HG02884 (cell line): Measurements from ENCODE around the gene ZBTB42.
"Not testable (repeated sequence)": the region's sequence is repeated elsewhere in the genome, so short reads cannot be mapped to it uniquely, and the experiment has no call there.

Experiments used
- ATAC-seq: cut with Tn5 transposase; IDR thresholded peaks from one replicate; pipeline ENCODE4 v1.9.1; 2021; ENCODE audit warnings: mild to moderate bottlenecking, moderate library complexity; ENCODE audit not compliant: unreplicated experiment

ZBTB42 gene

GRCh38 chr14:104806625-104807465, 5.9 kb downstream of the ZBTB42 start:
- ATAC-seq, result no peak

DNA sequence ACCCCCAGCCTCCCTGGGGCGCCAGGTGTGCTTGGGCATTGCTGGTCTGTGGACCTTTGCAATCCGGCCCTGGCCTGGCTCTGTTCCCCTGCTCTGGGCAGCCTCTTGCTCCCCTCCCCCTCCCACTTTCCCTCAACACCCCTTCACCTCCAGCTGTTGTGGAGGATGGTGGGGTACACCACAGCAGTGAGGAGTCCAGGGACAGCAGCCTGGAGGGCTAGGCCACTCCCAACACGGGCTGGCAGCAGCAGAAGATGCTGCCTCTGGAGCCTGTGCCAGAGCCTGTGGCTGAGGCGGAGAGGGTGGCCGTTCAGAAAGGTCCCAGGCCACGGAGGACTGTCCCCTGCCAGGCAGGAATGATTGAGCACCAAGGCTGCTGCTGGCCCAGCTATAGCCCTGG, 7.6 kb downstream of the ZBTB42 start:
- ATAC-seq, result no peak

DNA sequence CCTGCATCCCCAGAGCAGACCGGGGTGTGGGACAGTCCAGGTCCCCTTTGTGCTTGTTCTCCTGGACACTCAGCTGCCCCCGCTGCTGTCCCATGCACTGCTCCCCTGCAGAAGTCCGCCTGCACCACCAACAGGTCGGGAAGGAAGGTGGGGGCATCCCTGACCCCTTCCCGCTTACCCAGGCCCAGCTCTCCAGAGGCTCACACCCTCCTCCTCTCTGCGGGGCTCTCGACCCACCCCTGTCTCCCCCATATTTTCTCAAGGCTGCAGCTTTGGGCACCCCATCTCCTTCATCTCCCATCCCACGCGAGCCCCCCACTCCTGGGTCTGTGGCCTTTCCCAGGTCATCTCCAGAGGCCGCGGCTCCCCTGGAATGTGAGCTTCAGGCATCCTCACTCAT, 9.4 kb downstream of the ZBTB42 start:
- ATAC-seq, result no peak

- ATAC-seq, result no peak
Measured at GRCh38 chr14:104813286-104813685, 12.4 kb downstream of the ZBTB42 start.

DNA sequence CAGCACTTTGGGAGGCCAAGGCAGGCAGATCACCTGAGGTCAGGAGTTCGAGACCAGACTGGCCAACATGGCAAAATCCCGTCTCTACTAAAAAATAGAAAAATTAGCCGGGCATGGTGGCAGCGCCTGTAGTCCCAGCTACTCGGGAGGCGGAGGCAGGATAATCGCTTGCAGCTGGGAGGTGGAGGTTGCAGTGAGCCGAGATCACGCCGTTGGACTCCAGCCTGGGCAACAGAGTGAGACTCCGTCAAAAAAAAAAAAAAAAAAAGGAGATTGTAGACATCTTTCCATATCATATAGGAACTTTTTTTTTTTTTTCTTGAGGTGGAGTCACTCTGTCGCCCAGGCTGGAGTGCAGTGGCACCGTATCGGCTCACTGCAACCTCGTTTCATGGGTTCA, 13.8 kb downstream of the ZBTB42 start:
- ATAC-seq, result not testable (repeated sequence)

- no peak for ATAC-seq
Measured at GRCh38 chr14:104816616-104816884, 15.6 kb downstream of the ZBTB42 start.

DNA sequence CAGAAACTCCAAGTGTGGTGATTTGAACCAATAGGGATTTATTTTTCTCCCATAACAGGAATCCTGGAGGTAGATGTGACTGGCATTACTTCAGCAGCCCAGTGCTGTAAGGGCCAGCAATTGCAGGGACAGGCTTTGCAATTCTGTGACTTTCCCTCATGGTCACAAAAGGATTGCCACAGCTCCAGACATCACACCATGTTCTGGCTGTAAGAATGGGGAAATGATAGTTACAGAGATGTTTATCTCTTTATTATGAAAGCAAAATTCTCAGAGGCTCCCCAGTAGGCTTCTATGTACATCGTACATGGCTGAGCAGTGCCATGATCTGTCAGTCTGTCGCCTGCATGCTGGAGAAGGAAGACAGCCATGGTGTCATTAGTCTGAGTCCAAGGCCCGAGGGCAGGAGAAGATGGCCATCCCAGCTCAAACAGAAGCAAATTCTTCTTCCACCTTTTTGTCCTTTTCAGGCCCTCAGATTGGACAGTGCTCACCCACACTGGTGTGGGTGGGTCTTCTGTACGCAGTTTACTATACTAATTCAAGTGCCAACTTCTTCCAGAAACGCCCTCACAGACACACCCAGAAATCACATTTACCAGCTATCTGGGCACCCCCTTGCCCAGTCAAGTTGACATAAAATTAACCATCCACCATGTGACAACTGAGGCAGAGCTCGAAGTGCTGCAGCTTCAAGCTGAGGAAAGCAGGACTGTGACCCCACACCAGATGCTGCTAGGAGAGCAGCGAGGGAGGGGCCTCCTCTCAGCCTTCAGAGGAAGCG, 17.2 kb downstream of the ZBTB42 start:
- ATAC-seq, result no peak

DNA sequence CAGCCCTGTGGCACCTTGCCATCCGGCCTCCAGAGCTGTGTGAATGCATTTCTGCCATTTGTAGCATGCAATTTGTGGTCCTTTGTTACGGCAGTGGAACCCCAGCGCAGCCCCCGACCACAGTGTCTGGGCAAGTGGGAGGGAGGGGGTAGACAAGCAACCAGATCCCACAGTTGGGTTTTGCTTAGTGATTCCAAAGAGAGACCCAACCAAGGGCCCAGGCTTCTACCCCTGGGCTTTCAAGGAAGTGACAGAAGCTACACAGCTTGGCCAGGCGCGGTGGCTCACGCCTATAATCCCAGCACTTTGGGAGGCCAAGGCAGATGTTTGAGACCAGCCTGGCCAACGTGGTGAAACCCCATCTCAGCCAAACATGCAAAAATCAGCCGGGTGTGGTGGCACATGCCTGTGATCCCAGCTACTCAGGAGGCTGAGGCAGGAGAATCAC, 17.8 kb downstream of the ZBTB42 start:
- no peak for ATAC-seq

- ATAC-seq, result no peak
Measured at GRCh38 chr14:104819361-104819781, 18.5 kb downstream of the ZBTB42 start.

DNA sequence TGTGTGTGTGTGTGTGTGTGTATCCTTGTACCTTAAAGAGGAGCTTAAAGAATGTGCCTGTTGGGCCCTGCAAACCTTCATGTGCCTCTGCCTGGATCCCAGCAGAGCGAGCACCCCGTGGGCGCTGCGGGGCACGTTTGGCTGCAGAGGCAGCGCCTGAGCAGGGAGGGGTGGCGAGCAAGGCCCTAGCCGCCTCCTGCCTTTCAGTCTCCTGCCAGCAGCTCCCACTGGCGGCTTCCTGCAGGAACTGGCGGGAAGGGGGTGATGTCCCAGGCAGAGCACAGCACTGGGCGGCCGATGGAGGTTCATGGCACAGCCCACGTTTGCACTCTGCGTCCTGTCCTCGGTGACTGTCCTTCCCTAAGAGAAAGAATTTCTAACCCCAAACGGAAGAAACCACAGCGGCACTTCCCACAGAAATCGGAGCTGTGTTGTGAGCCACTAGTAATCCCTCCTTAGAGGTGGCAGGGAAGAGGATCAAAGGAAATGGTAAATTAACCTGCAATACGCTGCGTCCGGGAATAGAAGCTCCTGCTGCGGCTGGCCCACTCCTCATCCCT, 19.8 kb downstream of the ZBTB42 start:
- no peak for ATAC-seq

DNA sequence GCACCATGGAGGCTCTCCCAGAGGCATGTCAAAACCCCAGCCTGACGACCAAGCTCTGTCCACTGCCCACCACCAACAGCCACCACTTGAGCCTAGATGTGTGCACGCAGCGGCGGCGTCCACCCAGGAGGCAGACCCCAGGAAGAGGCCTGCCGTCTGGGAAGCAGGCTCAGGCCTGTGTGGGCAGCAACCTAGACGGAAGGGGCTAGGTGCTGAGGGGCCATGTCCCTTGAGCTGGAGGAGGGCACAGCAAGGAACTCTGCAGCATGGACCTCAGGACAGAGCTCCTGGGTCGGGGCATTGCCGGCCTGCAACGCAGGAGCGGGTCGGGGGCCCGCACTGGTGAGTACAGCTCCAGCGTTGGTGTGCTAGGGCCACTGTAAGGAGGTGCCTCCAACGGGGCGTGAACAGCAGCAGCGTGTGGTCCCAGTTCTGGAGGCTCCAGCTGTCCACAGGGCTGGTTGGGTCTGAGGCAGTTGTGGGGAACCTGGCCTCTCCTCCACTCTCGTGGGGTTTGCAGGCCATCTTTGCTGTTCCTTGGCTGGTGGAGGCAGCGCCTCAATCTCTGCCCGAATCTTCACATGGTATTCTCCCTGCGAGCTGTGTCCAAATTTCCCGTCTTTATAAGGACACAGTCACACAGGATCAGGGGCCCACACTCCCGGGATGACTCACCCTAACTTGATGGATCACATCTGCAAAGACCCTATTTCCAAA, 20.5 kb downstream of the ZBTB42 start:
- no peak for ATAC-seq

DNA sequence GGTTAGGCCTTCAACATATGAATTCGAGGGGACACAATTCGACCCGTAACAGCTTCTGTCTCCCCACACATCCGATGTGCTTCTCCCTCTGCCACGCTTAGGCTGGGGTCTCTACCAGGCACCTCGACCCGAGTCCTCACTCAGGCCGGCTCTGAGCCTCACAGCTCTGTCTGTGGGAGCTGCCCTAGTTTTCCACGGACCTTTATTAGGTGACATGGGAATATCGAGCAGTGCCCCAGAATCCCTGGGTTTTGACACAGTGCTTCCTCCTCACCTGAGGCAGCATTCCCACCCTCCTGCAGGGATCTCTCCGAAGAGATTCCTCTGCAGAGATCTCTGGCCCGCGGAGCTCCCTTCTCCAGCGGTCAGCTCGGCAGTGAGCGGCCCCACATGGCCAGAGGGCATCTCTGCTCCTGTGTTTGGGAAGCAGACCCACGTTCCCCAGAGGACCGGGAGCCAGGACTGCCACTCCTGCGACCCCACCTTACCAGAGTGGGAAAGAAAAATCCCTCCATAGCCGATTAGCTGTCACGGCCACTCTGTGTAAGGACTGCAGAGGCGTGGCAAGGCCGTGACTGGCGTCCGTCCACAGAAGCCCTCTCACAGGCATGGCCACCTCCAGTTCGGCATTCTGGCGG, 21.2 kb downstream of the ZBTB42 start:
- no peak for ATAC-seq

GRCh38 chr14:104822821-104823615, 22.1 kb downstream of the ZBTB42 start:
- no peak for ATAC-seq

DNA sequence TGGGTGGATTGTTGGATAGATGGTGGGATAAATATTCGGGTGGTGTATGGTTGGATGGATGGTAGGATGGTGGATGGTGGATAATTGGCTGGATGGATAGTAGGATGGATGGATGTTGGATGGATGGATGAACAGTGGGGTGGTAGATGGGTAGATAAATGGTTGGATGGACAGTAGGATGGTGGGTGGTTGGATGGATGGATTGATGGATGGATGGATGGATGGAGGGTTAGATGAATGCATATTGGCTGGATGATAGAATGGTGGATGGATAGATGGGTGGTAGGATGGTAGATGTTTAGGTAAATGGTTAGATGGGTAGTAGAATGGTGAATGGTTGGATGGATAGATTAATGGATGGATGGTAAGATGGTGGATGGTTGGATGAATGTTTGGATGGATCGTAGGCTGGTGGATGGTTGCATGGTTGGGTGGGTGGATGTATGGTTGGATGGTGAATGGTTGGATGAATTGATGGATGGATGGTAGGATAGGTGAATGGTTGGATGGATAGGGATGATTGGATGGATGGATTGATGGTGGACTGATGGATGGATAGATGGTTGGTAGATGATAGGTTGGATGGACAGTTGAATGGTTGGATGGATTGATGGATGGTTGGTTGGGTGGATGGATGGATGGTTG, 23.6 kb downstream of the ZBTB42 start:
- no peak for ATAC-seq

DNA sequence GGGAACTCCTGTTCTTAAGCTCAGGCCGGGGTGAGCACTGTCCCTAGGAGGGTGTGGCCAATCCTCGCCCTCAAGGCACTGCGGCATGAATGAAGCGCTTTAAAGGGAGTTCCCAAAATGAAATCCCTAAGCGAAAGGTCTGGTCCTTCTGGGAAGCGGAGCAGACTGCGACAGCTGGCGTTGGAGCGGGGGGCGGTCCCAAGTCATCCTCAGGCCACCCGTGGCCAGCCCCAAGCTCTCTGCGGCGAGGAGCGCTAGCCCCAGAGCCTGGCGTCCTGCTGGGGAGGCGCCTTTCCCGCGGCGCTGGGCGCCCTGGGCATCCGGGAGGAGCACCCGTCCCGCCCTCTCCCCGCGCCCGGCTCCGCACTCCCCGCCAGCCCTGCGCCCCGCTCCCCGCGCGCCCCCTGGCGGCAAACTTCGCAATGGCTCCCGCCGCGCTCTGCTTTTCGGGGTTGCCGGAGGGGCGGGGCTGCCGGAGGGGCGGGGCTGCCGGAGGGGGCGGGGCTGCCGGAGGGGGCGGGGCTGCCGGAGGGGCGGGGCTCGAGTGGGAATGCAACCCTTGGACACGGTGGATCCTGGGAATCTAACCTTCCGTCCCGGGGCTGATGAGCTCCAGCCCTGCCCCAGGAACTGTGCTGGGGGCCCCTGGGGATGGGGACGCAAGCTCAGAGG, 25.4 kb downstream of the ZBTB42 start:
- ATAC-seq, result no peak

- no peak for ATAC-seq
Measured at GRCh38 chr14:104826861-104827176, 25.9 kb downstream of the ZBTB42 start.

DNA sequence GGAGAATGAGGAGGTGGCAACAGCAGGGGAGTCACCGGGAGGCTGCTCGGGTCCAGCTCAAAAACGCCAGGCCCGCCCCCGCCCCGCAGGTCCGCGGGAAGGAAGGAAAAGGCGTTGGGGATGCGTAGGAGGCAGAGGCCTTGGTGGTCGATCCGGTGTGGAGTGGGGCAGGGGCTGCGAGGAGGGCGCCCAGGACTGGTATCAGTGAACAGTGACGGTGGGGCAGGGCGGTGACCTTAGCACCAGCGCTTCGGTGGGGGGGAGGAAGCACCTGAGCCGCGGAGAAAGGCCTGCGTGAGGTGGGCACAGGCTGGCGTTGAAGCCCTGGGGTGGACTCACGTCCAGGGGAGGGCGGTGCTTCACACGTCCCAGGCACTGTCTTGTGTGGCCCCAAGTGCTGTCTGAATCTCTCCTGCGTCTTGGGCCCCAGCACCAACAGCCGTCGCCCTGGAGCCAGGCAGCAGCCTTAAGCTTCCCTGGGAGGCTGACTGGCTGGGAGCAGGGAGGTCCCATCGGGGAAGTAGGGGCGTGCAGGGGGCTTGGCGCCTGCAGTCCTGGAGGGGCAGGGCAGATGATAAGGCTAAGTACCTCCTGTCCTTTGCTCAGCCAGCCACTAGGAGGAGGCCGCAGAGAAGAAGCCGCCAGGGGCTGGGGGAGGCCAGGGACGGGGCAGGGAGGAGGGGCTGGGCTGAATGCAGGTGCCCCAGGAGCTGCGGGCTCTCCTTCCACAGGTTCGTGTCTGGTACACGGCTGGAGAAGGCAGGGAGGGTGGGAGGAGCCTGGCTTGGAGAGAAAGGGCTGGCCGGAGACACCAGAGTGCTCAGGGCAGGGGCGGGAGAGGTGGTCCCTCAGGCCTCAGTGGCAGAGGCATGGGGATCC, 26.5 kb downstream of the ZBTB42 start:
- ATAC-seq, result no peak

DNA sequence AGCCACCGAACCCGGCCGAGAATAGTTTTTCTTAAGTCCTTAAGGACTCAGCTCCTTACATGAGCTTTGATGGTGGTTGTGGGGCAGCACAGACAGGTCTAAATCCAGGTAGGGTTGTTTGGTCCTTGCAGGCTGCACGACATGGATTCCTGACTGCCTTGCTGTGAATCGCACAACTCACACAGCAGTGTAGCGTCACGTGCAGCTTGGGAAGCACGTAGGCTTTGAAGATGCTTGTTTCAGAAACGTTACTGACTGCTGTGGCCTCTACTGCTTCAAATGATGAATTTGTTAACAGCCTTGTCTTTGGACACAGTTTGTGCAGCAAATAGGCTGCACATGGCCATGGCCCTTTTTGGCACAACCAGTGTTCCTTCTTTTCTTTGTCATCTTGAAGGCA, 29.9 kb downstream of the ZBTB42 start:
- ATAC-seq, result no peak
